Neutrophil (primary cell): Measurements from ENCODE around the gene KRTAP10-3.

ENCODE experiments used
- H3K27ac ChIP-seq: fragments of 200-600 bp; sonication (generic); 2 replicates; pipeline ENCODE4 v1.5.1; 2016; ENCODE audit warnings: mild to moderate bottlenecking, moderate library complexity
- H3K27me3 ChIP-seq: fragments of 200-600 bp; sonication (generic); 2 replicates; pipeline ENCODE4 v1.6.0; 2016; ENCODE audit warnings: mild to moderate bottlenecking
- H3K36me3 ChIP-seq: fragments of 200-600 bp; sonication (generic); 2 replicates; pipeline ENCODE4 v1.5.1; 2017
- H3K4me1 ChIP-seq, 2 experiments: fragments of 200-600 bp in 1 of 2; sonication (generic) in 1 of 2; 1 replicate in 1 of 2; 2 replicates in 1 of 2; pipeline versions ENCODE4 v1.5.1 to v1.6.1; 2013 to 2016; ENCODE audit warnings: low read depth in 1 of 2, low read length in 1 of 2, mild to moderate bottlenecking in 1 of 2, moderate library complexity in 1 of 2; ENCODE audit not compliant: control insufficient read depth in 1 of 2, insufficient read depth in 1 of 2
- H3K4me3 ChIP-seq, 2 experiments: fragments of 200-600 bp in 1 of 2; sonication (generic) in 1 of 2; 1 replicate in 1 of 2; 2 replicates in 1 of 2; pipeline ENCODE4 v1.5.1; 2013 to 2016; ENCODE audit warnings: low read depth in 1 of 2, low read length in 1 of 2, mild to moderate bottlenecking in 1 of 2, moderate library complexity in 1 of 2
- H3K9me3 ChIP-seq: fragments of 200-600 bp; sonication (generic); 2 replicates; pipeline ENCODE4 v1.5.1; 2016
- TF ChIP-seq, protein P1 (sequence below): fragments of 200-600 bp; sonication (generic); IDR thresholded peaks from 2 replicates; pipeline ENCODE4 v1.5.1; 2016; ENCODE audit warnings: antibody characterized with exemption

KRTAP10-3 gene

DNA sequence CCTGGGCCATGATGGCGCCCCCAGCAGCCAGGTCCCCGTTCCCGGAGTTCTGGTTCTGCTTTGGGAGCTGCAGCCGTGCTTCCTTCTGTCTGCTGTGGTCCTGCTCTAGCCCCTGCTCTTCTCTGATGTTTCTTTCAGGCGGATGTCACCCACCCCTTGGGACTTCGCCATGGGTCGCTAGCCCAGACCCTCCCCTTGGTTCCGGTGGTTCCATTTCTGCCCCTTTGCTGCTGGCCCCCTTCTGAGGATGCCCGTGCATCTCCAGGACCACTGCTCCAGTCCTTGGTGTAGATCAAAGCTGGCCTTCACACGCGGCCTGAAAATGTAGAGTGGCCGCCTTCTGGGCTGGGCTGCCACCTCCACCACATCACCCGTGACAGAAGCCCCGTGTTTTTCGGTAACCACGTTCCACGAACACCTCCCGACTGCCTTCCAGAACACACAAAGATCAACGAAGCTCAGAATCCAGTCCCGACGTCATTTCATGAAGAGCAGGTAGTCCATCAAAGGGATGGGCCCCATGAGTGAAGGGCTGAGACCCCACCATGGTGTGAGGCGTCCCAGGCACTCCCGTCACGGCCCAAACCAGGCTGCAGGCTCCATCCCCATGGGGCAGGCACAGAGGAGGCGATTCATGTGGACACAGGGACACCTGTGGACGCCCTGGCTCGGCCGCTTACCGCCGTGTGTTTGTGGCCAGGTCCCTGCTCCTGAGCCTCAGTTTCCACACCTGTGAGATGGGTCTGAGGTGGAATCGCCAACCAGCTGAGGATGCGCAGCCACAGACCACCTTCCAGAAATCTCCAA, 43.0 kb downstream of the KRTAP10-3 start:
- peak overlapping the region; percentile 65 for H3K27ac ChIP-seq
- H3K36me3 ChIP-seq: no peaks in the 10 kb centered on the region
- H3K4me3 ChIP-seq: no peak overlapping the region
- H3K9me3 ChIP-seq: no peaks in the 10 kb centered on the region
- peaks cover 27 to 52% of the 10 kb centered on the region in 2 experiments for H3K4me1 ChIP-seq
- H3K27me3 ChIP-seq: peaks cover 6% of the 10 kb centered on the region
- TF ChIP-seq, protein P1, sequence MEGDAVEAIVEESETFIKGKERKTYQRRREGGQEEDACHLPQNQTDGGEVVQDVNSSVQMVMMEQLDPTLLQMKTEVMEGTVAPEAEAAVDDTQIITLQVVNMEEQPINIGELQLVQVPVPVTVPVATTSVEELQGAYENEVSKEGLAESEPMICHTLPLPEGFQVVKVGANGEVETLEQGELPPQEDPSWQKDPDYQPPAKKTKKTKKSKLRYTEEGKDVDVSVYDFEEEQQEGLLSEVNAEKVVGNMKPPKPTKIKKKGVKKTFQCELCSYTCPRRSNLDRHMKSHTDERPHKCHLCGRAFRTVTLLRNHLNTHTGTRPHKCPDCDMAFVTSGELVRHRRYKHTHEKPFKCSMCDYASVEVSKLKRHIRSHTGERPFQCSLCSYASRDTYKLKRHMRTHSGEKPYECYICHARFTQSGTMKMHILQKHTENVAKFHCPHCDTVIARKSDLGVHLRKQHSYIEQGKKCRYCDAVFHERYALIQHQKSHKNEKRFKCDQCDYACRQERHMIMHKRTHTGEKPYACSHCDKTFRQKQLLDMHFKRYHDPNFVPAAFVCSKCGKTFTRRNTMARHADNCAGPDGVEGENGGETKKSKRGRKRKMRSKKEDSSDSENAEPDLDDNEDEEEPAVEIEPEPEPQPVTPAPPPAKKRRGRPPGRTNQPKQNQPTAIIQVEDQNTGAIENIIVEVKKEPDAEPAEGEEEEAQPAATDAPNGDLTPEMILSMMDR: no peak

DNA sequence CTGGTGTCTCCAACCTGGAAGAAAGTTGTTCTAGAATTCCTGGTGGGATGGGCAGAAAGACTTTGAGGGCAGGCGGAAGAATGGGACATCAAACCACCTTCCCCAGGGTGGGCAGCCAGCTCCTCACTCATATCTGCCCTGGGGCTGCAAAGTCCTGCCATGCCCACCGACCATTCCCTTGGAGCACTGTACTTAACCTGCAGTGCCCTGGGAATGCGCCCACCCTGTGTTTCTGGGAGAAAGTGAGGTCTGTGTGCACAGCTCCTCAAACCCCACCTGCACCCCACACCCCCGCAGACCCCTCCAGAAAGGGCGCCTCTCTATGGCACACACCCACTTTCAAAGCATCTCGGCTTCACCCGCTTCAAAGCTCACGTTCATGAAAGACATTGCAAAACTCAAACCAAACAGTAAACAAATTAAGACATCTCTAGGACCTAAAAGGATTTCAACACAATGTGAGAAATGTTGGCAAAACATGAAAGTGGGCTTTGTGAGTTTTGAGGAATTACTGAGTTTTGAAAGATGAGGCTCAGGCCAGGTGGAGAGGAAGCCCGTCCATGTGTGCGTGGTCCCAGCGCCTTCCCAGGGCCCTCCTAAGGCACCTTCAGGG, 43.7 kb downstream of the KRTAP10-3 start:
- TF ChIP-seq, protein P1: no peak
- H3K27ac ChIP-seq: peak overlapping the region; percentile 65
- H3K4me3 ChIP-seq: no peak overlapping the region
- H3K9me3 ChIP-seq: no peaks in the 10 kb centered on the region
- H3K27me3 ChIP-seq: peaks cover 12% of the 10 kb centered on the region
- peaks cover 27 to 58% of the 10 kb centered on the region in 2 experiments for H3K4me1 ChIP-seq
- H3K36me3 ChIP-seq: no peaks in the 10 kb centered on the region

DNA sequence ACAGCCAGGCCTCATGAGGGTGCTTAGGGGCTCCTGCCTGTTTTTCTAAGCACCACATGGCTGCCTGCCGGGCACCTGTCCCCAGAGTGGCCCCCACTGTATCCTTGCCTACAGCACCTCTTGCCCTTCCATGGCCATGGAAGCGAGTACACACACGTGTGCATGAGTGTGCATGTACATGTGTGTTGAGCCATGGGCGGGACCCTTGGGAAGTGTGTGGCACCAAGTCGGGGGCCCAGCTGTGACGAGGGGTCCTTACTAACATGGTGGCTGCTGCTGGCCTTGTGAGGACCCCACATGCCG, 44.4 kb downstream of the KRTAP10-3 start:
- H3K4me3 ChIP-seq: no peak overlapping the region
- no peaks in the 10 kb centered on the region for H3K9me3 ChIP-seq
- peaks cover 27 to 58% of the 10 kb centered on the region in 2 experiments for H3K4me1 ChIP-seq
- TF ChIP-seq, protein P1: no peak
- peak overlapping the region; percentile 65 for H3K27ac ChIP-seq
- no peaks in the 10 kb centered on the region for H3K36me3 ChIP-seq
- H3K27me3 ChIP-seq: peaks cover 16% of the 10 kb centered on the region

DNA sequence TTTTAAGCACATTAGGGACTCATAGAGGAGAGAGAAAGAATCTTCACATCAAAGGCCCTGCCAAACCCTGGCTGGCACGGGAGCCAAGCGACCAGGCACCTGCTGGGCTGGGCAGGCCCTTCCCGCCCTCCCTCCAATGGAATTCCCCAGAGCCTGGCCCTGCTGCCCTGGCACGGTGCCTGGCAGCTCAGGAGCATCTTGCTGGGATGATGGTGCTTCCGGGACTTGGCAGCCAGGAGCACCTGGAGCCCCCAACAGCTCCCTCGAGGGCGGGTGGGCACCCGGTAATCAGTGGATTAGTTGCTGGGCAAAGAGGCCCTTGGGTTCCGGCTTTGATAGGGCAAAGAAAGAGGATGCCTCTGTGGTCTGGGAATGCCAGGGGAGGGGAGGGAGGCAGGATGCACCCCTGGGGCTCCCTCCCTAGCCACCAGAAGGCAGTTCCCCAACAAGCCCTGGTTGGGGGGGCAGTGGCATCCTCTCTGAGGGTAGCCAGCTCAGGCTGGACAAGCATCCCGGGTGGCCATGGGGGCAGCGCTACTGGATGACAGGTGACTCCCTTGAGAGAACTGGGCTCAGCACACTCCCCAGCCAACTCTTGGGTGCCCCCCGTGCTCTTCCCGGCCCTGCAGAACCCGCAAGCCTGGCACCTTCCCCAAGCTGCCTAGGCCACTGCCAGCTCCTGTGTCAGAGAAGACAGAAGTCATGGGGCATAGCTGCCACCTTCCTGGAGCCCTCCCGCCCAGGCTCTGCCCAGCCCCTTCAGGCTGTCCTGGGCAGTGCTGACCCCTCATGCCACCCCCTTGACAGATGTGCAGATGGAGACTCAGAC, 45.0 kb downstream of the KRTAP10-3 start:
- H3K4me1 ChIP-seq: peaks cover 27 to 58% of the 10 kb centered on the region in 2 experiments
- no peaks in the 10 kb centered on the region for H3K36me3 ChIP-seq
- no peaks in the 10 kb centered on the region for H3K9me3 ChIP-seq
- no peak overlapping the region for H3K4me3 ChIP-seq
- TF ChIP-seq, protein P1: no peak
- peak overlapping the region; percentile 65 for H3K27ac ChIP-seq
- peaks cover 21% of the 10 kb centered on the region for H3K27me3 ChIP-seq

DNA sequence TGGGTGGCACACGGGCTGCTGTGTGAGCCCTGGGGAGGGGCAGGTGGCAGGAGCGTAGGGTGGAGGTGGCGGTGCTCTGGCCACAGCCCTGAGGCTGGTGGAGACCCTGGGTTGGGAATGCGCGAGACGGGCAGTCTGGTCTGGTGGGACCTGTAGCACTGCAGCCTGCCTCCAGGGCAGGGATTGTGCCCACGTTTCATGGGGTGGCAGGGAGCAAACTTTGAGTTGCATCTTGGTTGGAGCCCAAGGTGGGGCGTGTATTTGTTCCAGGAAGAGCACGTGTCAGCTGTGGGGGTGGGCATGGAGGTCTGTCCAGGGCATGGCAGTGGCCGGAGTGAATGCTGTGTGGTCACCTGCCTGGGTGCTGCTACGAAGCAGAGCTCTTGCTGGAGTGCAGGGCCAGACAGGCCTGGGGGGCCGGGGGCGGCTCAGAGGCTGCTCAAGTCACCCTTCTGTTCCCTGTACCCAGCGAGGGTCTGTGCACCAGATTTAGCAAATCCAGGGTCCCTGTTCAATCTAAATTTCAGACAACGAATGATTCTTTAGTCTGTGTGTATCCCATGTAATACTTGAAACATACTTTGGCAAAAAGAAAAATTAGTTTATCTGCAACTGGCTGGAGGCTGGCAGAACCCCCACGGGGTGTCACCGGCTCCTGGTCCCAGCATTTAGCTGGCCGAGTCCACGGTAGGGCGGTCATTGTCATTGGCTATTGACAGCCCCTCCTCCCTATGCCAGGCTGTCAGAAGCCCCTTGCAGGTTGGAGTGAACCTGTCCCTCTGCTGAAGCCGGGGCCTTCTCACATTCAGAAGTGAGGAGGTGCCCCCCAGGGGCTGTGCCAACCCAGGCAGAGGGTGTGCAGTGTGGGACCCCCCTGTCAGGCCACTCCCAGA, 45.9 kb downstream of the KRTAP10-3 start:
- H3K9me3 ChIP-seq: no peaks in the 10 kb centered on the region
- H3K27me3 ChIP-seq: peaks cover 24% of the 10 kb centered on the region
- TF ChIP-seq, protein P1: no peak

More for the DNA sequence above, 45.9 kb downstream of the KRTAP10-3 start:
- H3K27ac ChIP-seq: no peak overlapping the region
- H3K4me1 ChIP-seq: peaks cover 27 to 58% of the 10 kb centered on the region in 2 experiments
- no peaks in the 10 kb centered on the region for H3K36me3 ChIP-seq
- H3K4me3 ChIP-seq: no peak overlapping the region
